Activated CD4-positive, alpha-beta T cell treated with anti-CD3 and anti-CD28 coated beads for 24 hours (primary cell): ENCODE measurements around the gene NHERF2.

Experiments
- DNase-seq, 2 donors: peaks; one replicate each; pipeline ENCODE4 v3.0.0-alpha.2; 2020; ENCODE audit warnings: low read depth in 2 of 2

The NHERF2 gene

DNA sequence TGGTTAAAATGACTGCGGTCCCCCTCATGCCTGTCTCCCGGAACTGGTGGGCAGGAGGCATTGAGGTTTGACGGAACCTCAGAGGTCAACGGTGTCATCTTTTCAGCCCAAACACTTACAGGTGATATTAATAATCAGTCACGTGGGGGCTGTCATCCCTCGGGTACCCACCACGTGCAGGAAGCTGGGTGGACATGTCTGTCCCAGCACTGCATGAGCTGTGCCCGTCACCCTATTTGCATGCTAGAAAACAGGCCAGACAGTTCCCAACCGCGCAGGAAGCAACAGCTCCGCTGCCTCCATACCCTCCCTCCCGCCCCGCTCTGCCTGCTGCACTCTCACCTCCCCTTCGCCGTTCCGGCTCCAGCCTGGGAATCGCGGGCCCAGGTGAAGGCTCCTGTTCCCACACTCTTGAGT is 35.6 kb upstream of the NHERF2 start:
- no peak for DNase-seq

- DNase-seq = no peak
These were observed 35.1 kb upstream of the NHERF2 start for GRCh38 chr16:1991588-1991947.

GRCh38 chr16:1991948-1992703 is 34.6 kb upstream of the NHERF2 start:
- peak; percentile 97 to 98 for DNase-seq

GRCh38 chr16:1992704-1993317 is 33.9 kb upstream of the NHERF2 start:
- no peak for DNase-seq

DNA sequence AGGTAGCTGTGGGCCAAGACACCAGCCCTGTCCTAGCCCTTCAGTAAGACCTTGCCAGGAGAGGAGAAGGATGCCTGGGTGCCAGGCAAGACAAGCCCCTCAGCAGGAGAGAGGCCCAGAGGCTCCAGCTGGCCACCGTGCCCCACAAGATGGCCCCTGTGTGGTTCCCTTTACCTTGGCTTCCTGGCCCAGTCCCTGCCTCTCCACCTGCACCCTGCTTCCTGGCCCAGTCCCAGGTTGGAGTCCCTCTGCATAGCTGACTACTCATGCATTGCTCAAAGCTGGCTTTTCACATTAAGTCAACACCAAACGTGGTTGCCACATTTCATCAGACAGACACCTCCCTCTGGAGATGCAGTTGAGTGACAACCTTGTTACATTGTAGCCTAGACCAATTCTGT is 33.0 kb upstream of the NHERF2 start:
- DNase-seq = no peak

DNA sequence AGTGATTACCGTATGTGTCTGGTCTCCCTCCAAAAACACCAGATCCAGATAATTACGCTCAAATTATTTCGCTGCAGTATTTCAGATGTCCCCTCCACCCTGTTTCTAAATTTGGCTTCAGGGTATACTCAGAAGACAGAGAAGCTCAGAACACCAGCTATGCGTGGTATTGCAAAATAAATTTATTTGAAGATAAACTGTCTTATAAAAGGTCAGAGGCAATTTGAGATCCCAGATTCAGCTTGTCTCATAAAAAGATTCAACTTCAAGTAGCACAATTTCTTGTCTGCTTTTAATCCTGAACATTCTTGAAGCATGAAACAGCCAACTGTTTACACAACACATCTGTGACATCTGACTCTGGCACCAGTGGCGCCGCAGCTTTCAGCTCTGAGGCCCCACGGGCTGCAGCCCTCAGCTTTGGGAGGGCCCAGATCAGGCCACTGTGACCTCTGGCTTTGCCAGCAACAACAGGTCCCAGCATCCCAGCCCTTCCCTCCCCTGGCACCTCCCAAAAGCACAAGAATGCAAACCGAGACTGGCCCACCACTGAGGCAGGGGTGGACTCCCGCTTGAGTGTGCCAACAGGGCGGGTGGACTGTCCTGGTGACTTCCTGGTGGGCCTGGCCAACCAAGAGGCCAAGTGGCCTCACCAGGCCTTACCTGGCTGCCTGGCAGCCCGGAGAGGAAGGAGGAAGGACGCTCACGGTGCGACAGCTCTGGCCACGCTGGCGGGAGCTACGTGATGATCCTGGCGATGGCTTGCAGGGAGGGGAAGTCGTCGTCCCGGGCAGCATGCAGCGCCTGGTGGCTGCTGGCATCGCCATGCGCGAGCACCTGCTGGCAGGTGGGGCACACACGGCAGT is 29.0 kb upstream of the NHERF2 start:
- DNase-seq = no peak

DNA sequence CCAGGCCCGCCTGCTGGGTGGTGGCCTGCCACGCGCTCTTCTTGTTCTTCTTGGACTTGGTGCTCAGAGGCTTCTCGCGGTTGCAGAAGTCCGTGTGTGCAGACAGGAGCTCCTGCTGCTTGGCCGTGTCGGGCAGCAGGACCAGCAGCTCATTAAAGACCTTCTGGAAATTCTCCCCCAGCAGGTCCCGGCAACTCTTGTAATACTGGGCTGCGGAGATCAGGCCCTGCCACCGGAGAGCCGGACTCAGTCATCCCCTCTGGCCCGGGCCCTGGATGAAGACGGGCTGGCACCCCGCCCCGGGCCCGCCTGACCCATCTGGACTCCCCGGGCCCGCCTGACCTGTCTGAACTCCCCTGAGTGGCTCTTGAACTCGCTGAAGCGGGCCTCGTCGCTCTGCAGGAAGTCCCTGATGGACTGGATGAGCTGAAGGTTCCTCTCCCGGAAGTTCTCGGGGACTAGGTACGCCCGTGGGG is 28.3 kb upstream of the NHERF2 start:
- DNase-seq = no peak

GRCh38 chr16:1998852-1999801 is 27.6 kb upstream of the NHERF2 start:
- no peak for DNase-seq

- no peak for DNase-seq
These were observed 26.7 kb upstream of the NHERF2 start for GRCh38 chr16:1999866-2000514.

GRCh38 chr16:2001035-2001434 is 25.7 kb upstream of the NHERF2 start:
- no peak for DNase-seq

DNA sequence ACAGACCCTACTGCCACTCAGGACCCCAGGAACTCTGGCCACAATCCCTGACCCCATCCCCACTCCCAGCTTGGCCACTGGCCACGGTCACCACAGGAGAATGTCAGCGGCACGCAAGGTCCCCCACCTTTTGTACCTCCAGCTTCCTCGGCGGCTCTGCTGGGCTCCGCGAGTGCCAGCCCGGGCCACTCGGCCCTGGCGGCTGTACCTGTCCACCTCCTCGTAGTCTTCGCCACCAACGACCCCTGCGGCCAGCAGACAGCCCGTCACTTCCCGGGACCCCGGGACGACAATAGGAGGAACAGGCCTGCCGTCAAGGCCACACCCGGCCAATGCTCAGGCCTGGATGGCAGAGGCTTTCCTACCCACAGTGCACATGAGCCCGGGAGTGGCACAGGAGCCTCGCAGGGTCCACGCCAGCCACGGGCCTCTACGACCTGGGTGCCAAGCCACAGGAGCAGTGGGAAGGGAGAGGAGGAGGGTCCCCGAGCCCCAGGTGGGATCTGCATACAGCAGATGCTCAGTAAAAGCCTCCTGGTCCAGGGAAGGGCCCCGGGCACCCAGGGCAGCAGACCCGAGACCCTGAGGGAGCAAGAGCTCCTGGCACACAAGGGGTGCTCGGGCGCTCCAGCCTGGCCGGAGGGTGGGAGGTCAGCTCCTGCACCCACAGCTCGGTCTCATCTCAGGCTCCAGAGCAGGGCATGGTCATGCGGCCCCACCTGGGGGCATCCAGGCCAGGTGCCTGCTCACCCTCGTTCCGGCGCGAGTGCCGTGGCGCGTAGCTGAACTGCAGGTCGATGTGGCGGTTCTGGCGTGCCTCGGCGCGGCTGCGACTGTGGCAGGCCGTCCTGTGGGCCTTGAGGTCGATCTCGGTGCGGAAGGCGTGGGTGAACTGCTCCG is 25.0 kb upstream of the NHERF2 start:
- no peak for DNase-seq

DNA sequence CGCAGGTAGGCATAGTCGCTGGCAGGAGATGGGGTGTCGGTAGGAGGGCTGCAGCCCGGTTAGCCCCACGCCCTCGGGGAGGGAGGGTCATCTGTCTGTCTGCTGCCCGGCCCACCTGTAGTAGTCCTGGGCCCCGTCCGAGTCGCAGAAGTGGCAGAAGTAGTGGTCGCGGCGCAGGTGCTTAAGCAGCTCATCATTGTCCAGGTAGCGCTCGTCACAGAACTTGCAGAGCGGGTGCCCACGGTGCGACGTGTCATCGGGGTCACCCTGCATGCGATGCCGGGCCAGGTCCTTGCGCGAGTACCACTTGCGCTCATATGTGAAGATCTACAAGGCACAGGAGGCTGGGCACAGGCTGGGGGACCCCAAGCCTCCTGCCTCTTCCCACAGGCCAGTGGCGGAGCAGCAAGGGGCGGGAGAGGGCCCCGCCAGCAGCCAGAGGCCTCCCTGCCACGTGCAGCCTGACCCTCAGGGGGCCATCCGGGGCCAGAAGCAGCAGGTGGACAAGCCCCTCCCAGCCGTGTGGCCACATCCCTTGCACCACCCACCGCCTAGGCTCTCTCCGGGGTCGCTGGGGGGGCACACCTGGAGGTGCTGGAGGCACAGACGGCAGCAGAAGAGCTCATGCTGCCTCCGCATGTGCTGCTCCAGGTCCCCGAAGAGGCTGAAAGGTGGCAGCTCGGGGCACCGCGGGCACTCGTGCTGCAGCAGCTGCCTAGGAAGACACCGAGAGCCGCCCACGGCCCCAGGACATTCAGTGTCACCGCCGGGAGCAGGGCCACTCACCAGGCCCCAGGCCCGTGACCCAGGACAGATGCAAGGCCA is 24.1 kb upstream of the NHERF2 start:
- DNase-seq = no peak

- DNase-seq = no peak
These were observed 23.4 kb upstream of the NHERF2 start for GRCh38 chr16:2003231-2003826.

DNA sequence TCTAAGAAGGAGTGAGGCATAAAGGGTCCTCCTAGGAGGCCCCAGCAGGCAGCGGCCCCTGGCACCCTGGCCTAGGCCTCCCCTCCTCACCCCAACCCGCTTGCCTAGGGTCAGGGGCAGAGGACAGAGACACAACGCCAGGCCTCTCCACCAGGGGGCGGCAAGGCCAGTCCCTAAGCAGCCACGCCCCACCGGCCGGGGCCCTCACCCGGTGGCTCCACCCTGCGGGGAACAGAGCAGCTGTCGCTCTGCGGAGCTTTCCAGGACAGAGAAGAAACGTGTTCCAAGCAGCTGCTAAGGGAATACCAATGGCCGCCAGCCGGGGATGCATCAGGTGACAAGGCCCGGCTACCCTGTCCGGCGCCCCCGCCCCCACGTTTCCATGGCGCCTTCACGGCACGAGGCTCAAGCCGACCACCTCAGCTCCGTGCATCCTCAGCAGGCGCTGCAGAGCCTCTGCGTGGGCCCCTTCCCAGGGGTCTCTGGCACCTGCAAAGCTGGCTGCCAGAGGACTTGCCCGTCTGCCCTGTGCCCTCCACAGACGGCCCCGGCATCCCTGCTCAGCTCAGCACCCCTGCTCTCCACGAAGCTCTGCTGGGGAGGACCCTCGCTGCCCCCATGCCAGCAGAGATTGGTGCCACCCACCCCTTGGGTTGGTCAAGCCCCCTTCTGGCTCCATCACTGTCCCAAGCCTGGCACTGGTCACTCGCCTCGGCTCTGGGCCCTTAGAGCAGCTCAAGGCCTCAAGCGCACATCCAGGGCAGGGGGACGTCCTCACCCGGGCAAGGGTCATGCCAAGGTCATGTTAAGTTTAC is 22.7 kb upstream of the NHERF2 start:
- peak; percentile 80 to 90 for DNase-seq

DNA sequence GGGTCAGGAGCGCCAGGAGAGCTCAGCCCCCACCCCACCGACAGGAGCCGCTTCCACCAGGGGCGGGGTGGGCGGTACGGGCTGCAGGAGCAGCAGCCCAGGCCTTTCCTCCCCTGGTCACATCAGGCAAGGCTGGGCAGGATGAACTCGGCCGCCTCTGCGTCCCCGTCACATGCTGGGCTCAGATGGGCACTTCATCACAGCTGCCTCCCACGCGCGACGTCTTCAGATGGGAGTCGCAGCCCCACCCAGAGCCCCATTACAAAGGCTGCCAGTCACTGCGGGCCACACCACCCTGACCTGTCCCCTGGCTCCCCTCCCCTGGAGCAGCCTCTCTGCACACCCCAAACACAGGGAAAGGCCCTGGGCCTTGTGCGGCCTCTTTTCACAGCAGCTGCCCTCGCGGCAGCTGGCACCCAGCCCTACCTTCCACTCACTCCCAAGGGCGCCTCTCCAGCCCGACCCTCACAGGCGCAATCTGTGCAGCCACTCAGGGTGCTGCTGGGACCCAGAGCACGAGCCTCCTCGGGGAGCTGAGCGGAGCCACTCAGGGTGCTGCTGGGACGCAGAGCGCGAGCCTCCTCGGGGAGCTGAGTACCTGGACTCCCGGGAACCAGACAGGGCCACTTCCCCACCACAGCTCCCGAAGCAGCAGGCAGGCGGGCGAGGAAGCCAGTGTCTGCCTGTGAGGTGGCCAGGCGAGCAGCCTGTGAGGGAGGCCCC is 21.7 kb upstream of the NHERF2 start:
- DNase-seq = no peak

DNA sequence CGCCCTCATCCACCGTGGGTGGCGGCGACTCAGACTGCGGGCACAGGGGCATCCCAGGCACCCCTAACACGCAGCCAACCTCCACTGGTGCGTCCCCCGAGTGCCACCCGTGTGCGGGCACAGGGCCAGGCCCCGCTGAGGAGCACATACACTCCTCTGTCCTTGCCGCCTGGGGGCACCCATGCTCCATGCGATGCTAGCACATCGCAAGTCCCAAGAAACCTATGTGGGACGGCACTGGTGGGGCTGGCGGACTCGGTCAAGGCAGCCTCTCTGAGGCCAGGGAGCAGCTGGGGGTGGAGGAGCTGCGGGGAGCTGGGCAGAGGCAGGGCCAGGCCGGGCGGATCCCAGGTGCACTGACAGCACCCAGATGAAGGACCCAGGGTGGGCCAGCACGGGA is 21.1 kb upstream of the NHERF2 start:
- DNase-seq = no peak

- no peak for DNase-seq
These were observed 20.4 kb upstream of the NHERF2 start for GRCh38 chr16:2006317-2006716.
